SK-N-SH treated with all-trans-retinoic acid at 6 μM for 48 hours (cell line): ENCODE results near the gene SGK1.

Source experiments
- GLIS3 ChIP-seq: fragments of 250-450 bp; sonication (Bioruptor Pico); IDR thresholded peaks from 2 replicates; pipeline ENCODE4 v1.5.0; 2020; ENCODE audit warnings: mild to moderate bottlenecking, moderate library complexity
- PPARA ChIP-seq: fragments of 250-450 bp; sonication (Bioruptor Pico); IDR thresholded peaks from 2 replicates; pipeline ENCODE4 v1.5.0; 2020; ENCODE audit warnings: mild to moderate bottlenecking, borderline replicate concordance
- SNAI2 ChIP-seq: fragments of 250-450 bp; sonication (Bioruptor Pico); IDR thresholded peaks from 2 replicates; pipeline ENCODE4 v1.5.0; 2020; ENCODE audit warnings: mild to moderate bottlenecking, moderate library complexity
- TF ChIP-seq, protein P1 (sequence below): fragments of 250-450 bp; sonication (Bioruptor Pico); IDR thresholded peaks from 2 replicates; pipeline ENCODE4 v1.5.0; 2020; ENCODE audit warnings: mild to moderate bottlenecking, moderate library complexity
- TF ChIP-seq, protein P2 (sequence below): fragments of 250-450 bp; sonication (Bioruptor Pico); IDR thresholded peaks from 2 replicates; pipeline ENCODE4 v1.8.0; 2021; ENCODE audit warnings: low read depth, mild to moderate bottlenecking, moderate library complexity, borderline replicate concordance

DNA sequence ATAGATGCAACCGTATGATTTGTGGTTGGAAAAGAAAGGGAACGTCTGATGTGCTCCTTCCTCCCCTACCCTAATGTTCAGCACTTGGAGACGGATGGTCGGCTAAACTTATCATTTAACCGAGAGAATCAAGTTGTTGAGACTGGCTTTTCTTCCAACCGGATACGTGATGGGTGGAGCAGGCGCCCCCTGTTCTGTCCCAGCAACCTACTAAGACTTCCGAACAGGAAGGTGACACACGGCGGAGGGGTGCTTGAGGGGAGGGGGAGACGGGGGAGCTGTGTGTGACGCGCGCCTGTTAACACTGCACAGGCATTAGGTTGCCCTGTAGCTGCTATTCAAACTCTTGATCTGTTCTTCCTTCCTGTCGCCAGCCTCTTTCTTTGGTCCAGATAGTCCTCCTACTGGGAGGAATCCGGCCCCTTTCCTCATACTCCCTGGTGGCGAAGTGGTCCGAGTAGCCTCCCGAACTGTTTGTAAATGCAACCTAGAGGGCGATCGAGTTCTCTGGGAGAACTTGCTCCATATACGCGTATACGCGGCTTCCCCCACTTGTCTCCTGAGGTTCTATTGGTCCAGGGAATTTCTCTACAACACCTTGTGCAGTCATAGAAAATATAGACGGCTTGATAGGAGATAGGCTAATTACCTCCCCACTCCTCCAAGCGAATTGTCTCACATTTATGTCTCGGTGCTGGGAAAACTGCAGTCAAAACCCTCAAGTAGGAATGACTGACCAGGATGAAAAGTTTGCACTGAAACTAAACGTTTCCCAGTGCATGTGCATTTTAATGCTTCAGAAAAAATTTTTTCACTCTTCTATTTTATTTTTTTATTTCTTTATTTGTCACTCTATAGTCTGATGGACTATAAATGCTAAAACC is 139.5 kb downstream of the SGK1 start:
- no peak for TF ChIP-seq PPARA (CRISPR knock-in tag)
- TF ChIP-seq SNAI2, result no peak
- TF ChIP-seq GLIS3, result no peak
- TF ChIP-seq, protein P1, sequence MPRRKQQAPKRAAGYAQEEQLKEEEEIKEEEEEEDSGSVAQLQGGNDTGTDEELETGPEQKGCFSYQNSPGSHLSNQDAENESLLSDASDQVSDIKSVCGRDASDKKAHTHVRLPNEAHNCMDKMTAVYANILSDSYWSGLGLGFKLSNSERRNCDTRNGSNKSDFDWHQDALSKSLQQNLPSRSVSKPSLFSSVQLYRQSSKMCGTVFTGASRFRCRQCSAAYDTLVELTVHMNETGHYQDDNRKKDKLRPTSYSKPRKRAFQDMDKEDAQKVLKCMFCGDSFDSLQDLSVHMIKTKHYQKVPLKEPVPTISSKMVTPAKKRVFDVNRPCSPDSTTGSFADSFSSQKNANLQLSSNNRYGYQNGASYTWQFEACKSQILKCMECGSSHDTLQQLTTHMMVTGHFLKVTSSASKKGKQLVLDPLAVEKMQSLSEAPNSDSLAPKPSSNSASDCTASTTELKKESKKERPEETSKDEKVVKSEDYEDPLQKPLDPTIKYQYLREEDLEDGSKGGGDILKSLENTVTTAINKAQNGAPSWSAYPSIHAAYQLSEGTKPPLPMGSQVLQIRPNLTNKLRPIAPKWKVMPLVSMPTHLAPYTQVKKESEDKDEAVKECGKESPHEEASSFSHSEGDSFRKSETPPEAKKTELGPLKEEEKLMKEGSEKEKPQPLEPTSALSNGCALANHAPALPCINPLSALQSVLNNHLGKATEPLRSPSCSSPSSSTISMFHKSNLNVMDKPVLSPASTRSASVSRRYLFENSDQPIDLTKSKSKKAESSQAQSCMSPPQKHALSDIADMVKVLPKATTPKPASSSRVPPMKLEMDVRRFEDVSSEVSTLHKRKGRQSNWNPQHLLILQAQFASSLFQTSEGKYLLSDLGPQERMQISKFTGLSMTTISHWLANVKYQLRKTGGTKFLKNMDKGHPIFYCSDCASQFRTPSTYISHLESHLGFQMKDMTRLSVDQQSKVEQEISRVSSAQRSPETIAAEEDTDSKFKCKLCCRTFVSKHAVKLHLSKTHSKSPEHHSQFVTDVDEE (CRISPR knock-in tag), result no peak
- TF ChIP-seq, protein P2, sequence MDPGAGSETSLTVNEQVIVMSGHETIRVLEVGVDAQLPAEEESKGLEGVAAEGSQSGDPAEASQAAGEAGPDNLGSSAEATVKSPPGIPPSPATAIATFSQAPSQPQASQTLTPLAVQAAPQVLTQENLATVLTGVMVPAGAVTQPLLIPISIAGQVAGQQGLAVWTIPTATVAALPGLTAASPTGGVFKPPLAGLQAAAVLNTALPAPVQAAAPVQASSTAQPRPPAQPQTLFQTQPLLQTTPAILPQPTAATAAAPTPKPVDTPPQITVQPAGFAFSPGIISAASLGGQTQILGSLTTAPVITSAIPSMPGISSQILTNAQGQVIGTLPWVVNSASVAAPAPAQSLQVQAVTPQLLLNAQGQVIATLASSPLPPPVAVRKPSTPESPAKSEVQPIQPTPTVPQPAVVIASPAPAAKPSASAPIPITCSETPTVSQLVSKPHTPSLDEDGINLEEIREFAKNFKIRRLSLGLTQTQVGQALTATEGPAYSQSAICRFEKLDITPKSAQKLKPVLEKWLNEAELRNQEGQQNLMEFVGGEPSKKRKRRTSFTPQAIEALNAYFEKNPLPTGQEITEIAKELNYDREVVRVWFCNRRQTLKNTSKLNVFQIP (CRISPR knock-in tag), result no peak
